NCI-H510A (cell line): ENCODE measurements around the gene OR5D14.

Experiments used
- DNase-seq: peaks from one replicate; lab custom pipeline; 2025; lab: John Stamatoyannopoulos, UW

The OR5D14 gene

GRCh38 chr11:55795256-55795655, at the start of gene OR5D14:
Gene OR5D14 (plus strand): TSS chr11:55795556. CDS start chr11:55795556, 0 bp downstream.
- DNase-seq = no peak

GRCh38 chr11:55773138-55773537, 22.2 kb upstream of the OR5D14 start, which contains the start of gene OR5D13:
Gene OR5D13 (plus strand): TSS chr11:55773438. CDS start chr11:55773438, 0 bp downstream.
- DNase-seq = no peak

- DNase-seq = no peak
These were observed 3.8 kb upstream of the OR5D14 start for GRCh38 chr11:55791606-55792005.

- DNase-seq = no peak
These were observed 2.0 kb upstream of the OR5D14 start for GRCh38 chr11:55793321-55793720.

- DNase-seq = no peak
These were observed 10.9 kb downstream of the OR5D14 start for GRCh38 chr11:55806248-55806647.

- DNase-seq = no peak
These were observed 15.7 kb downstream of the OR5D14 start, which contains the start of gene OR5L1 for GRCh38 chr11:55811067-55811466. Gene OR5L1 (plus strand): TSS chr11:55811367. CDS start chr11:55811467, 100 bp downstream.

GRCh38 chr11:55819330-55819729, 24.0 kb downstream of the OR5D14 start, which contains the start of gene OR5D18:
Gene OR5D18 (plus strand): TSS chr11:55819630. CDS start chr11:55819630, 0 bp downstream.
- DNase-seq = no peak

GRCh38 chr11:55826919-55827318, 31.6 kb downstream of the OR5D14 start, which contains the start of gene OR5L2:
Gene OR5L2 (plus strand): TSS chr11:55827219. CDS start chr11:55827219, 0 bp downstream.
- DNase-seq = no peak

GRCh38 chr11:55838452-55838851, 43.1 kb downstream of the OR5D14 start, which contains the start of gene OR5D16:
Gene OR5D16 (plus strand): TSS chr11:55838752. CDS start chr11:55838752, 0 bp downstream.
- no peak for DNase-seq
